Cardiac fibroblast (primary cell): ENCODE data around the gene DDX3X.
A peak's percentile ranks its signal among the peaks of the same experiment; 100 is the strongest.

Source experiments
- DNase-seq, 2 donors: peaks; one replicate each; pipeline versions ENCODE4 v3.0.0 to v3.0.0-alpha.2; 2010; ENCODE audit warnings: low read depth in 2 of 2
- H3K4me3 ChIP-seq, 2 donors: replicated peaks in 1 of 2; 1 replicate in 1 of 2; 2 replicates in 1 of 2; pipeline ENCODE4 v1.5.1; 2011; ENCODE audit warnings: low read depth in 2 of 2, low read length in 2 of 2, mild to moderate bottlenecking in 2 of 2, moderate library complexity in 1 of 2
- CTCF ChIP-seq: IDR thresholded peaks from one replicate; pipeline ENCODE4 v1.5.1; 2011; ENCODE audit warnings: low read depth, mild to moderate bottlenecking, low read length, inconsistent platforms

Gene DDX3X

GRCh38 chrX:41327341-41327740, 6.6 kb upstream of the DDX3X start:
- no peak for TF ChIP-seq CTCF
- H3K4me3 ChIP-seq = no peak overlapping the region
- no peak for DNase-seq

- H3K4me3 ChIP-seq = no peak overlapping the region
- no peak for DNase-seq
- TF ChIP-seq CTCF = no peak
These were observed 4.9 kb upstream of the DDX3X start for GRCh38 chrX:41329101-41329500.

- no peak for TF ChIP-seq CTCF
- no peak for DNase-seq
- peak overlapping the region in 1 of 2 donors; percentile 24 for H3K4me3 ChIP-seq
These were observed 2.0 kb upstream of the DDX3X start for GRCh38 chrX:41332005-41332404.

- DNase-seq = peak; percentile 38 to 40
- H3K4me3 ChIP-seq = peak overlapping the region; percentile 80 to 88
- TF ChIP-seq CTCF = no peak
These were observed 1.5 kb upstream of the DDX3X start for GRCh38 chrX:41332408-41333002.

- TF ChIP-seq CTCF = no peak
- peak; percentile 81 to 86 for DNase-seq
- peak overlapping the region; percentile 80 to 88 for H3K4me3 ChIP-seq
These were observed 789 bp upstream of the DDX3X start for GRCh38 chrX:41333003-41333743.

- peak; percentile 67 to 75 for DNase-seq
These were observed 618 bp downstream of the DDX3X start for GRCh38 chrX:41334363-41335197.

More at GRCh38 chrX:41334363-41335197, 618 bp downstream of the DDX3X start:
- peak overlapping the region; percentile 80 to 88 for H3K4me3 ChIP-seq
- no peak for TF ChIP-seq CTCF
